Measurements from ENCODE around the gene CTAGE8. TPM values are rescaled to one million over a fixed set of nuclear protein-coding genes. Genes with fewer than 3 reads are reported as not detected.
"Not testable (repeated sequence)": the region's sequence is repeated elsewhere in the genome, so short reads cannot be mapped to it uniquely, and the experiment has no call there.

The CTAGE8 gene
- total and polyA plus RNA-seq, 7 donors = 0.03 to 0.15 (median 0.04) TPM; not detected in 4

DNA sequence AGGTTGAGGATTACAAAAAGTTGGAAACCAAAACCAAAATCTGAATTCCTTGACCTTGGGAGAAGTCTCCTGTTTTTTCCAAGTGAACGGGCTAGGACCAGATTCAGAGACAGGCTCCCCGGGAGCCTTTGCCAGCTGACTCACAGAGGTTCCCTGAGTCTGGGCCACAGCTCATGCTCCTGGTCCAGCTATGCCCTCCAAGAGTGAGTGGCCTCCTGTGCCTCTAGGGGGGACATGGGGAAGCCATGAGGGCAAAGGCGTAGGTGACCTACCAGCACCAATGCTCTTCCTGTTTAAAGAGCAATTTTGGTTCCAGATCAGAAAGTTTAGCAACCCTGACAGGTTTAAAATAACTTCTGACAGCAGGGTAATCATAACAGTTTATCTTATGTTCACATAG, 40.3 kb downstream of the CTAGE8 start:
- intact Hi-C loops (cut with DNase I); H3K27ac ChIP-seq; H3K4me3 ChIP-seq; H3K27me3 ChIP-seq (ENCODE audit: insufficient read depth in 3 of 3, low read length in 2 of 3); H3K9me3 ChIP-seq; H3K4me1 ChIP-seq; DNase-seq; ATAC-seq; H3K36me3 ChIP-seq (ENCODE audit: insufficient read depth in 1 of 2, low read depth in 1 of 2): not testable (repeated sequence)
- 95 to 97% (median 96%) methylated on average over 1 of the region's 3 CpGs for WGBS, 3 donors

DNA sequence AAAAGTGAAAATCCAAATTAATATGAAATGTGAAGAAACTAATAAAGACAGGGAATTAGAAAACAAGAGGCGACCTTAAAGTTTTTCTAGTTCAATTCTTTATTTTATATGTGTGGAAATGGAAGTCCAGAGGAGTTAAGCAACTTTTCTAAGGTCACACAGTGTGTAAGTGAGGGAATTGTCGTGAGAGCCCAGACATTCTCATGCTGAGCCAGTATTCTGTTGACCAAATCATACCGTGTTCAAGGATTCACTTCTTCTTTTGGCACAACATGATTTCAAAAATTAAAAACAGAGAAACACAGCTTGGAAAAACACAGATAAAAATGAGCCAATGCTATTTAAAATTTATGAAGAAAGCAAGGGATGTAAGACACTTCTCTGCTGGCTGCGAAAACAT, 42.2 kb downstream of the CTAGE8 start:
- H3K36me3 ChIP-seq (ENCODE audit: insufficient read depth in 1 of 2, low read depth in 1 of 2); H3K27ac ChIP-seq; H3K4me1 ChIP-seq; H3K27me3 ChIP-seq (ENCODE audit: insufficient read depth in 3 of 3, low read length in 2 of 3); H3K4me3 ChIP-seq; H3K9me3 ChIP-seq; intact Hi-C loops (cut with DNase I); ATAC-seq; DNase-seq: not testable (repeated sequence)
- 70 to 83% (median 71%) methylated on average over 3 of the region's 4 CpGs for WGBS, 3 donors

DNA sequence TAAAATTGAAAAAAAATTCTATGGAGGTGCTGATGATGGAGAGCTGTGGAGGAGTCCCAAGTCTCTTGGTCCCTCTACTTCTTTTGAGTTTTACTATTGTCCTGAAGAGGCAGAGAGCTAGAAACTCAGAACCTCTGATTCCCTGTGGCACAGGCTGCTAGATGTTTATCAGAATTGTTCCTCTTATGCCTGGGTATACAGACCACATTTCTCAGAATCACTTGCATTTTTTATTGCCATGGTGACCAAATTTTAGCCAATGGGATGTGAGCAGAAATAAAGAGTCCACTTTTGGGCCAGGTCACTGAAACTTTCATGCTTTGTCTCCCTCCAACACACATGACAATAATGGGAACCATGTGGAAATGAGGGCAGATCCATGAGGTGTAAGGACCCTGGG, 45.4 kb downstream of the CTAGE8 start:
- H3K27ac ChIP-seq; ATAC-seq; H3K36me3 ChIP-seq (ENCODE audit: insufficient read depth in 1 of 2, low read depth in 1 of 2); H3K9me3 ChIP-seq; intact Hi-C loops (cut with DNase I); H3K4me1 ChIP-seq; DNase-seq; H3K4me3 ChIP-seq; H3K27me3 ChIP-seq (ENCODE audit: insufficient read depth in 3 of 3, low read length in 2 of 3): not testable (repeated sequence)

DNA sequence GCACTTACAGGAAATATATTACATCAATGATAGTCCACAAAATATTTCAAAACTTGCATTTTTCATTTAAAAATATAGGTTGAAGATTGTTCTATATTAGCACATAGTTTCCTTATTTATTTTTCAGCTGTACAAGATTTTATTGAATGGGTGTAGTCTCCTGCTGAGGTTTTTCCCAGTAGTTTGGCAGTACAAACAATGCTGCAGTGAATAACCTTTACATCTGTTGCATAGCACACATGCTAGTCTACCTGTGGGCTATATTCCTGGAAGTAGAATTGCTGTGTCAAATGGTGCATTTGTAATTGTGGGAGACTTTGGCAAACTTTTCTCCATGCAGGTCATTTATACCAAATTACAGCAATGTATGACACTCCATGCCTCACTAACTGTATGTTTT, 48.6 kb downstream of the CTAGE8 start:
- H3K4me1 ChIP-seq; H3K27me3 ChIP-seq (ENCODE audit: insufficient read depth in 3 of 3, low read length in 2 of 3); H3K4me3 ChIP-seq; H3K36me3 ChIP-seq (ENCODE audit: insufficient read depth in 1 of 2, low read depth in 1 of 2); H3K9me3 ChIP-seq; intact Hi-C loops (cut with DNase I); DNase-seq; ATAC-seq; H3K27ac ChIP-seq: not testable (repeated sequence)

DNA sequence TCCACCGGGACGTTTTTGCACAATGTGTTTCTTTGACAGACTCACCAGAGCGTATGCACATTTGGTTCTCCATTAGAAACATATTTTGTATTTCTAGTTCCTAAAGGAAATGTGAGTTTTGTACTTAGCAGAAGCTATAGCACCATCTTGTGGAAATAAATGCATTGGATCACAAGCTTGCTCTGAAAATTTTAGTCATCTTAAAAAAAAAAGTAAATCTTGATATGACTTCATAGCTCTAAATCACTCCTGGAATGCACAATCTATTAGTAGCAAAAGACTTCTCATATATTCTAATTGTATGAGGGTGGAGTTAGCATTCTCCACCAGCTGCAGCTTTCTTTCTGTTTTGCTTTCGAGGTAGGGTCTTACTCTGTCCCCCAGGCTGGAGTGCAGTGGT, 49.9 kb downstream of the CTAGE8 start:
- H3K27ac ChIP-seq; H3K4me1 ChIP-seq; ATAC-seq; H3K9me3 ChIP-seq; DNase-seq; intact Hi-C loops (cut with DNase I); H3K27me3 ChIP-seq (ENCODE audit: insufficient read depth in 3 of 3, low read length in 2 of 3); H3K36me3 ChIP-seq (ENCODE audit: insufficient read depth in 1 of 2, low read depth in 1 of 2); H3K4me3 ChIP-seq: not testable (repeated sequence)
- no CpG with 5 or more reads among the region's 4 CpGs for WGBS, 3 donors

DNA sequence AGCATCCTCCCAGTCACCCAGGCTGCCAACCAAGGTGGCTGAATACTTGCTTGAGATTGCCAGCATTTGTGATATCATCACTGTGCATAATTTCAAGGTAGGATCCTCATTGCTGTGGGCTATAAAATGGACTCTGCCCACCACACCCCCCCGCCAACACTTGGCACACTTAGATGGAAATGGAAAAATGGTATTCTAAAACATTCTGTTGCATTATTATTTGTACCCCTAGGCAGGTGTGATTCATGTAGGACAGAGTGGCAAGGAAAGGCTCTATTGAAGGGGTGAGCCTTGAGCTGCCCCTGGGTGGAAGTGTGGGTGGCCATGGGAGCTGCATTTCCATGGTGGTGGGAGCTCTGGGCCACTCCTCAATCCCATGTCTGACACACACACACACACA, 50.5 kb downstream of the CTAGE8 start:
- H3K9me3 ChIP-seq; intact Hi-C loops (cut with DNase I); ATAC-seq; H3K4me3 ChIP-seq; H3K27me3 ChIP-seq (ENCODE audit: insufficient read depth in 3 of 3, low read length in 2 of 3); H3K36me3 ChIP-seq (ENCODE audit: insufficient read depth in 1 of 2, low read depth in 1 of 2); H3K27ac ChIP-seq; H3K4me1 ChIP-seq; DNase-seq: not testable (repeated sequence)
- 94 to 100% (median 99%) methylated on average over 1 of the region's 1 CpG for WGBS, 3 donors

DNA sequence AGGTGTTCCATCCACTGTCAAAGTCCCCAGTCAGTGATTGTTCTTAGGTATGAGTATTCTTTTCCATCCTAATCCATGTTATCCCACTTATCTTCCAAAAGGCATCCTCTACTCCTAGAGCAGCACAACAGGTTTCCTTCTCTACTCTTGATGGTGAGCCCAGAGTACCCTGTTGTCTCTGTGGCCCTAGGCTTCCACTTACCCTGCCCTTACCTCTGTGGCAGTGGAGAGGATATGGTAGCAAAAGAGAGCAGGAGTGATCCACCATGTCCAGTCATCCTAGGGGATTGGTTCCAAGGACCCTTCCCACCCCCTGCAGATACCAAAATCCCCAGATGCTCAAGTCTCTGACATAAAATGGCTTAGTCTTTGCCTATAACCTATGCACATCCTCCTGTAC, 51.9 kb downstream of the CTAGE8 start:
- H3K27me3 ChIP-seq (ENCODE audit: insufficient read depth in 3 of 3, low read length in 2 of 3); H3K36me3 ChIP-seq (ENCODE audit: insufficient read depth in 1 of 2, low read depth in 1 of 2); DNase-seq; ATAC-seq; H3K4me1 ChIP-seq; intact Hi-C loops (cut with DNase I); H3K27ac ChIP-seq; H3K9me3 ChIP-seq; H3K4me3 ChIP-seq: not testable (repeated sequence)

Other genes starting within 250 kb of the CTAGE8 start
- not detected for gene OR2A5, start 220.3 kb downstream of the CTAGE8 start, total RNA-seq
- not detected for gene OR2A5, start 220.3 kb downstream of the CTAGE8 start, polyA plus RNA-seq
- not detected for gene OR2A25, start 199.5 kb downstream of the CTAGE8 start, total RNA-seq
- not detected for gene OR2A25, start 199.5 kb downstream of the CTAGE8 start, polyA plus RNA-seq
- not detected for gene OR2A12, start 183.0 kb downstream of the CTAGE8 start, total RNA-seq
- not detected for gene OR2A12, start 183.0 kb downstream of the CTAGE8 start, polyA plus RNA-seq
- gene OR2A2, start 159.7 kb downstream of the CTAGE8 start, total RNA-seq = not detected
- gene OR2A2, start 159.7 kb downstream of the CTAGE8 start, polyA plus RNA-seq = not detected
- not detected for gene OR2A14, start 146.1 kb downstream of the CTAGE8 start, total RNA-seq
- not detected for gene OR2A14, start 146.1 kb downstream of the CTAGE8 start, polyA plus RNA-seq
- under 1 TPM in 1 of 4 donors, not detected in 3; 0.15 TPM for gene CTAGE4, start 85.8 kb downstream of the CTAGE8 start, total RNA-seq
- gene CTAGE4, start 85.8 kb downstream of the CTAGE8 start, polyA plus RNA-seq = under 1 TPM in 2 of 3 donors, not detected in 1; 0.03 TPM
- gene ARHGEF35, start 73.5 kb downstream of the CTAGE8 start, total RNA-seq = under 1 TPM; 0.15 to 0.34 (median 0.19) TPM
- under 1 TPM; 0.13 to 0.18 (median 0.13) TPM for gene ARHGEF35, start 73.5 kb downstream of the CTAGE8 start, polyA plus RNA-seq
- not detected for gene OR2A42, start 29.7 kb downstream of the CTAGE8 start, total RNA-seq
- under 1 TPM in 2 of 3 donors, not detected in 1; 0.01 to 0.03 TPM for gene OR2A42, start 29.7 kb downstream of the CTAGE8 start, polyA plus RNA-seq
- gene OR2A7, start 4.5 kb downstream of the CTAGE8 start, total RNA-seq = under 1 TPM in 1 of 4 donors, not detected in 3; 0.34 TPM
- under 1 TPM in 2 of 3 donors, not detected in 1; 0.06 to 0.07 TPM for gene OR2A7, start 4.5 kb downstream of the CTAGE8 start, polyA plus RNA-seq
- gene OR2A1, start 43.1 kb upstream of the CTAGE8 start, total RNA-seq = not detected
- gene OR2A1, start 43.1 kb upstream of the CTAGE8 start, polyA plus RNA-seq = under 1 TPM in 2 of 3 donors, not detected in 1; 0.01 to 0.03 TPM
- under 1 TPM; 0.28 to 0.69 (median 0.39) TPM for gene ARHGEF5, start 86.1 kb upstream of the CTAGE8 start, total RNA-seq
- under 1 TPM; 0.06 to 0.17 (median 0.16) TPM for gene ARHGEF5, start 86.1 kb upstream of the CTAGE8 start, polyA plus RNA-seq
- gene NOBOX, start 134.4 kb upstream of the CTAGE8 start, total RNA-seq = not detected
- not detected for gene NOBOX, start 134.4 kb upstream of the CTAGE8 start, polyA plus RNA-seq